ENCODE measurements around the gene INTS6.
"Not testable (repeated sequence)": the region's sequence is repeated elsewhere in the genome, so short reads cannot be mapped to it uniquely, and the experiment has no call there.

The INTS6 gene

GRCh38 chr13:51420681-51421490 is 31.9 kb downstream of the INTS6 start:
- in situ Hi-C loops (cut with HindIII; ENCODE audit: low pct_unique_long_range_greater_than_20kb, low sequenced_read_pairs), result no loop called here
- no peak for TF ChIP-seq JUND (IDR thresholded peaks at IDR 0.05; ENCODE audit: low read depth)
- no peak for DNase-seq (ENCODE audit: low read depth in 1 of 2, low spot score in 1 of 2)

- TF ChIP-seq JUND (IDR thresholded peaks at IDR 0.05; ENCODE audit: low read depth), result no peak
- in situ Hi-C loops (cut with HindIII; ENCODE audit: low pct_unique_long_range_greater_than_20kb, low sequenced_read_pairs), result no loop called here
- no peak for DNase-seq (ENCODE audit: low read depth in 1 of 2, low spot score in 1 of 2)
Observed at GRCh38 chr13:51419001-51419636, 33.7 kb downstream of the INTS6 start.

GRCh38 chr13:51417716-51418115 is 35.1 kb downstream of the INTS6 start:
- no peak for TF ChIP-seq JUND (IDR thresholded peaks at IDR 0.05; ENCODE audit: low read depth)
- DNase-seq (ENCODE audit: low read depth in 1 of 2, low spot score in 1 of 2), result no peak
- in situ Hi-C loops (cut with HindIII; ENCODE audit: low pct_unique_long_range_greater_than_20kb, low sequenced_read_pairs), result no loop called here

GRCh38 chr13:51416107-51416506 is 36.7 kb downstream of the INTS6 start:
- in situ Hi-C loops (cut with HindIII; ENCODE audit: low pct_unique_long_range_greater_than_20kb, low sequenced_read_pairs), result no loop called here

GRCh38 chr13:51415339-51415738 is 37.5 kb downstream of the INTS6 start:
- DNase-seq (ENCODE audit: low read depth in 1 of 2, low spot score in 1 of 2); in situ Hi-C loops (cut with HindIII; ENCODE audit: low pct_unique_long_range_greater_than_20kb, low sequenced_read_pairs): not testable (repeated sequence)

More at GRCh38 chr13:51416107-51416506, 36.7 kb downstream of the INTS6 start:
- TF ChIP-seq JUND (IDR thresholded peaks at IDR 0.05; ENCODE audit: low read depth), result no peak
- no peak for DNase-seq (ENCODE audit: low read depth in 1 of 2, low spot score in 1 of 2)

GRCh38 chr13:51412431-51412830 is 40.4 kb downstream of the INTS6 start:
- in situ Hi-C loops (cut with HindIII; ENCODE audit: low pct_unique_long_range_greater_than_20kb, low sequenced_read_pairs), result no loop called here
- DNase-seq (ENCODE audit: low read depth in 1 of 2, low spot score in 1 of 2), result peak in 1 of 2 experiments; percentile 7
- no peak for TF ChIP-seq JUND (IDR thresholded peaks at IDR 0.05; ENCODE audit: low read depth)

- TF ChIP-seq JUND (IDR thresholded peaks at IDR 0.05; ENCODE audit: low read depth), result no peak
- no peak for DNase-seq (ENCODE audit: low read depth in 1 of 2, low spot score in 1 of 2)
- in situ Hi-C loops (cut with HindIII; ENCODE audit: low pct_unique_long_range_greater_than_20kb, low sequenced_read_pairs), result no loop called here
Observed at GRCh38 chr13:51405176-51405575, 47.7 kb downstream of the INTS6 start.

GRCh38 chr13:51397262-51397941 is 55.4 kb downstream of the INTS6 start:
- in situ Hi-C loops (cut with HindIII; ENCODE audit: low pct_unique_long_range_greater_than_20kb, low sequenced_read_pairs), result no loop called here
- no peak for TF ChIP-seq JUND (IDR thresholded peaks at IDR 0.05; ENCODE audit: low read depth)
- DNase-seq (ENCODE audit: low read depth in 1 of 2, low spot score in 1 of 2), result peak in 1 of 2 experiments; percentile 48

GRCh38 chr13:51396352-51396751 is 56.5 kb downstream of the INTS6 start:
- TF ChIP-seq JUND (IDR thresholded peaks at IDR 0.05; ENCODE audit: low read depth), result no peak
- in situ Hi-C loops (cut with HindIII; ENCODE audit: low pct_unique_long_range_greater_than_20kb, low sequenced_read_pairs), result no loop called here
- DNase-seq (ENCODE audit: low read depth in 1 of 2, low spot score in 1 of 2), result no peak

- DNase-seq (ENCODE audit: low read depth in 1 of 2, low spot score in 1 of 2), result no peak
- TF ChIP-seq JUND (IDR thresholded peaks at IDR 0.05; ENCODE audit: low read depth), result no peak
- in situ Hi-C loops (cut with HindIII; ENCODE audit: low pct_unique_long_range_greater_than_20kb, low sequenced_read_pairs), result no loop called here
Observed at GRCh38 chr13:51394724-51395123, 58.1 kb downstream of the INTS6 start.

- in situ Hi-C loops (cut with HindIII; ENCODE audit: low pct_unique_long_range_greater_than_20kb, low sequenced_read_pairs), result no loop called here
- DNase-seq (ENCODE audit: low read depth in 1 of 2, low spot score in 1 of 2), result no peak
- TF ChIP-seq JUND (IDR thresholded peaks at IDR 0.05; ENCODE audit: low read depth), result no peak
Observed at GRCh38 chr13:51385114-51385513, 67.7 kb downstream of the INTS6 start.

GRCh38 chr13:51380269-51380668 is 72.6 kb downstream of the INTS6 start:
- in situ Hi-C loops (cut with HindIII; ENCODE audit: low pct_unique_long_range_greater_than_20kb, low sequenced_read_pairs), result no loop called here
- TF ChIP-seq JUND (IDR thresholded peaks at IDR 0.05; ENCODE audit: low read depth), result no peak
- peak in 1 of 2 experiments; percentile 2 for DNase-seq (ENCODE audit: low read depth in 1 of 2, low spot score in 1 of 2)

GRCh38 chr13:51373451-51373850 is 79.4 kb downstream of the INTS6 start:
- TF ChIP-seq JUND (IDR thresholded peaks at IDR 0.05; ENCODE audit: low read depth), result no peak
- in situ Hi-C loops (cut with HindIII; ENCODE audit: low pct_unique_long_range_greater_than_20kb, low sequenced_read_pairs), result no loop called here
- DNase-seq (ENCODE audit: low read depth in 1 of 2, low spot score in 1 of 2), result no peak
